H9 (cell line): ENCODE measurements around the gene APBA3. TPM values are rescaled to one million over a fixed set of nuclear protein-coding genes. Genes with fewer than 3 reads are reported as not detected.
A peak's percentile ranks its signal among the peaks of the same experiment; 100 is the strongest.

Experiments used
- DNase-seq: peaks from one replicate; pipeline ENCODE4 v3.0.0-alpha.2; 2017
- H2AFZ ChIP-seq: one replicate; pipeline ENCODE4 v1.6.1; 2013; ENCODE audit warnings: mild to moderate bottlenecking, low read length, control low read depth, moderate library complexity
- H2AK5ac ChIP-seq: 2 replicates; pipeline ENCODE4 v1.6.1; 2013; ENCODE audit warnings: low read length, control low read depth, mixed read lengths; ENCODE audit not compliant: insufficient read length
- H2BK120ac ChIP-seq: one replicate; pipeline ENCODE4 v1.6.1; 2013; ENCODE audit warnings: low read depth, mild to moderate bottlenecking, low read length, control low read depth, inconsistent platforms; ENCODE audit not compliant: poor library complexity, severe bottlenecking
- H2BK12ac ChIP-seq: 2 replicates; pipeline ENCODE4 v1.6.1; 2013; ENCODE audit warnings: low read length, control low read depth, mixed read lengths, low read depth; ENCODE audit not compliant: insufficient read length
- H2BK15ac ChIP-seq: 2 replicates; pipeline ENCODE4 v1.6.1; 2013; ENCODE audit warnings: low read depth, low read length, control low read depth
- H2BK20ac ChIP-seq: one replicate; pipeline ENCODE4 v1.6.1; 2013; ENCODE audit warnings: low read depth, mild to moderate bottlenecking, low read length, control low read depth, inconsistent platforms; ENCODE audit not compliant: poor library complexity, severe bottlenecking
- H2BK5ac ChIP-seq: 2 replicates; pipeline ENCODE4 v1.6.1; 2013; ENCODE audit warnings: low read length, control low read depth, mixed read lengths; ENCODE audit not compliant: insufficient read length
- H3K14ac ChIP-seq: 2 replicates; pipeline ENCODE4 v1.6.1; 2013; ENCODE audit warnings: low read length, control low read depth; ENCODE audit not compliant: insufficient read depth
- H3K18ac ChIP-seq: 2 replicates; pipeline ENCODE4 v1.6.1; 2013; ENCODE audit warnings: low read depth, mild to moderate bottlenecking, mixed read lengths, low read length, control low read depth; ENCODE audit not compliant: insufficient read length
- H3K23ac ChIP-seq: 2 replicates; pipeline ENCODE4 v1.6.1; 2013; ENCODE audit warnings: low read length, control low read depth, mixed read lengths, low read depth; ENCODE audit not compliant: insufficient read length
- H3K23me2 ChIP-seq: 2 replicates; pipeline ENCODE4 v1.6.1; 2013; ENCODE audit warnings: low read depth, mild to moderate bottlenecking, mixed read lengths, low read length, control low read depth; ENCODE audit not compliant: insufficient read length, poor library complexity, severe bottlenecking
- H3K27ac ChIP-seq: 2 replicates; pipeline ENCODE4 v1.5.1; 2013; ENCODE audit warnings: low read length, control low read depth, mixed read lengths, low read depth; ENCODE audit not compliant: insufficient read length
- H3K27me3 ChIP-seq: 2 replicates; pipeline ENCODE4 v1.6.1; 2013; ENCODE audit warnings: low read length, control low read depth, inconsistent platforms; ENCODE audit not compliant: insufficient read depth
- H3K4ac ChIP-seq: 2 replicates; pipeline ENCODE4 v1.6.1; 2013; ENCODE audit warnings: low read depth, mild to moderate bottlenecking, control low read depth, inconsistent platforms, low read length, moderate library complexity
- H3K4me1 ChIP-seq: 2 replicates; pipeline ENCODE4 v1.6.1; 2013; ENCODE audit warnings: low read length, control low read depth, inconsistent platforms; ENCODE audit not compliant: insufficient read depth
- H3K4me2 ChIP-seq: 2 replicates; pipeline ENCODE4 v1.6.1; 2013; ENCODE audit warnings: low read length, control low read depth, mixed read lengths; ENCODE audit not compliant: insufficient read length, insufficient read depth
- H3K56ac ChIP-seq: 2 replicates; pipeline ENCODE4 v1.6.1; 2013; ENCODE audit warnings: low read depth, mild to moderate bottlenecking, mixed read lengths, low read length, control low read depth; ENCODE audit not compliant: insufficient read length
- H3K79me1 ChIP-seq: 2 replicates; pipeline ENCODE4 v1.6.1; 2013; ENCODE audit warnings: low read depth, mild to moderate bottlenecking, moderate library complexity, low read length, control low read depth, inconsistent platforms; ENCODE audit not compliant: insufficient read depth, poor library complexity, severe bottlenecking
- H3K79me2 ChIP-seq: 2 replicates; pipeline ENCODE4 v1.6.1; 2013; ENCODE audit warnings: low read length, control low read depth, inconsistent platforms; ENCODE audit not compliant: insufficient read depth
- H3K9ac ChIP-seq: 2 replicates; pipeline ENCODE4 v1.6.1; 2013; ENCODE audit warnings: low read length, control low read depth, mixed read lengths; ENCODE audit not compliant: insufficient read length; ENCODE audit errors: extremely low read depth
- H3K9me3 ChIP-seq: one replicate; pipeline ENCODE4 v1.6.1; 2013; ENCODE audit warnings: low read depth, low read length, inconsistent platforms; ENCODE audit not compliant: control insufficient read depth
- H3T11ph ChIP-seq: one replicate; pipeline ENCODE4 v1.6.1; 2013; ENCODE audit warnings: mild to moderate bottlenecking, low read length, control low read depth, inconsistent platforms
- H4K20me1 ChIP-seq: one replicate; pipeline ENCODE4 v1.6.1; 2013; ENCODE audit not compliant: control insufficient read depth, insufficient read length, insufficient read depth
- H4K5ac ChIP-seq: 2 replicates; pipeline ENCODE4 v1.6.1; 2013; ENCODE audit warnings: low read depth, mild to moderate bottlenecking, mixed read lengths, low read length, control low read depth; ENCODE audit not compliant: insufficient read length
- H4K8ac ChIP-seq: replicated peaks from 2 replicates; pipeline ENCODE4 v1.6.1; 2013; ENCODE audit warnings: low read length, control low read depth, mixed read lengths, low read depth; ENCODE audit not compliant: insufficient read length
- H4K91ac ChIP-seq: 2 replicates; pipeline ENCODE4 v1.6.1; 2013; ENCODE audit warnings: low read depth, mild to moderate bottlenecking, moderate library complexity, mixed read lengths, low read length, control low read depth; ENCODE audit not compliant: insufficient read length
- H3K27ac Mint-ChIP-seq, 3 experiments: 2 replicates in 2 of 3; 3 replicates in 1 of 3; pipeline ENCODE4 v1.8.0; 2020 to 2021; ENCODE audit warnings: mixed read lengths in 3 of 3, mild to moderate bottlenecking in 1 of 3, moderate library complexity in 1 of 3
- H3K27me3 Mint-ChIP-seq: 2 replicates; pipeline ENCODE4 v1.8.0; 2021; ENCODE audit warnings: low read depth, mild to moderate bottlenecking, moderate library complexity, mixed read lengths
- H3K36me3 Mint-ChIP-seq, 3 experiments: 2 replicates in 2 of 3; 3 replicates in 1 of 3; pipeline ENCODE4 v1.8.0; 2020 to 2021; ENCODE audit warnings: low read depth in 3 of 3, mixed read lengths in 3 of 3; ENCODE audit not compliant: insufficient read depth in 1 of 3
- H3K4me1 Mint-ChIP-seq, 2 experiments: 2 replicates each; pipeline ENCODE4 v1.8.0; 2020; ENCODE audit warnings: mixed read lengths in 2 of 2
- H3K4me3 Mint-ChIP-seq, 2 experiments: 2 replicates in 1 of 2; 3 replicates in 1 of 2; pipeline ENCODE4 v1.8.0; 2020 to 2021; ENCODE audit warnings: mild to moderate bottlenecking in 2 of 2, mixed read lengths in 2 of 2, moderate library complexity in 1 of 2
- H3K9me3 Mint-ChIP-seq, 2 experiments: 2 replicates in 1 of 2; 3 replicates in 1 of 2; pipeline ENCODE4 v1.8.0; 2020; ENCODE audit warnings: mild to moderate bottlenecking in 2 of 2, mixed read lengths in 2 of 2, moderate library complexity in 1 of 2
- CTCF ChIP-seq: fragments of 200-600 bp; sonication (generic); conservative IDR thresholded peaks from 3 replicates; pipeline ENCODE4 v1.8.0; 2021; ENCODE audit warnings: antibody characterized with exemption, mild to moderate bottlenecking
- WGBS: extraction: QIAGEN DNeasy Blood & Tissue Kit; methylation state at CpG from one replicate; pipeline ENCODE4 v1.1.7; 2013; ENCODE audit warnings: missing lambda C conversion rate, low lambda C conversion rate, mixed read lengths; ENCODE audit not compliant: insufficient read length; ENCODE audit errors: extremely low coverage; 5-methylcytosine and 5-hydroxymethylcytosine counted together
- total RNA-seq: library from RNA; stranded (reverse); gene quantifications from 2 replicates; pipeline ENCODE4 v1.2.1, GENCODE V29; 2021

The APBA3 gene
- total RNA-seq, 1 experiment from 2014 or later = 21.8 TPM

- H3K36me3 Mint-ChIP-seq = peaks cover 0 to 3% (median 0%) of the 10 kb centered on the region in 3 experiments; a peak in 1 of 7 replicates
- H3K9me3 Mint-ChIP-seq = no peaks in the 10 kb centered on the region
- Histone ChIP-seq H3K9me3 (no peaks in the 10 kb centered on the region), H2BK5ac (no peak overlapping the region), H3K14ac (no peak overlapping the region; the same call in 1 of the 2 replicates), H4K5ac (no peak overlapping the region), H3K4me1 (no peaks in the 10 kb centered on the region; the same call in 1 of the 2 replicates), H3K18ac (no peak overlapping the region), H3K9ac (no peak overlapping the region), H3K79me1 (no peaks in the 10 kb centered on the region), H2AFZ (no peak overlapping the region), H2BK15ac (no peak overlapping the region), H4K8ac (no peak overlapping the region), H3K56ac (no peak overlapping the region), H3K27ac (no peak overlapping the region), H4K91ac (no peak overlapping the region), H3K27me3 (no peaks in the 10 kb centered on the region), H3K4ac (no peak overlapping the region), H3T11ph (no peak overlapping the region), H3K79me2 (no peaks in the 10 kb centered on the region), H3K23ac (no peak overlapping the region), H2BK120ac (no peak overlapping the region), H3K4me2 (peak overlapping the region; percentile 10), H2AK5ac (no peak overlapping the region), H2BK12ac (no peak overlapping the region), H4K20me1 (no peaks in the 10 kb centered on the region), H2BK20ac (no peak overlapping the region), H3K23me2 (peaks cover 10% of the 10 kb centered on the region)
- H3K4me1 Mint-ChIP-seq = peaks cover 24 to 48% of the 10 kb centered on the region in 2 experiments
- TF ChIP-seq CTCF = no peak
- H3K27me3 Mint-ChIP-seq = no peaks in the 10 kb centered on the region; the same call in 1 of the 2 replicates
- WGBS = no CpG with 5 or more reads among the region's 14 CpGs
- H3K27ac Mint-ChIP-seq = peak overlapping the region in 1 of 3 experiments; percentile 74; a peak in 2 of 7 replicates
- peak; percentile 85 for DNase-seq
- no peak overlapping the region; a peak in 1 of 5 replicates for H3K4me3 Mint-ChIP-seq
These were observed 35.7 kb downstream of the APBA3 start for GRCh38 chr19:3725640-3726310.
